Mesodermal cell (in vitro differentiated cells): ENCODE measurements around the gene CEP57L1.
"Not testable (repeated sequence)": the region's sequence is repeated elsewhere in the genome, so short reads cannot be mapped to it uniquely, and the experiment has no call there.

Experiments
- H3K27ac ChIP-seq: 2 replicates; pipeline ENCODE4 v1.7.0; 2013; ENCODE audit warnings: mild to moderate bottlenecking, low read depth, low read length, moderate library complexity; ENCODE audit not compliant: severe bottlenecking
- H3K36me3 ChIP-seq: 2 replicates; pipeline ENCODE4 v1.7.1; 2013; ENCODE audit warnings: mild to moderate bottlenecking, low read length, moderate library complexity; ENCODE audit not compliant: control insufficient read depth, insufficient read depth
- H3K4me1 ChIP-seq: one replicate; pipeline ENCODE4 v1.7.1; 2013; ENCODE audit warnings: mild to moderate bottlenecking, low read length; ENCODE audit not compliant: insufficient read depth, control insufficient read depth, poor library complexity, severe bottlenecking
- H3K4me3 ChIP-seq: 2 replicates; pipeline ENCODE4 v1.7.0; 2013; ENCODE audit warnings: low read length, control low read depth, mild to moderate bottlenecking; ENCODE audit not compliant: insufficient read depth, poor library complexity, severe bottlenecking; ENCODE audit errors: extremely low read depth
- H3K9me3 ChIP-seq: 2 replicates; pipeline ENCODE4 v1.7.1; 2013; ENCODE audit warnings: mild to moderate bottlenecking, low read length, moderate library complexity; ENCODE audit not compliant: control insufficient read depth
- WGBS, 2 experiments: methylation state at CpG; one replicate each; pipeline ENCODE4 v1.1.5; 2013; ENCODE audit warnings: missing lambda C conversion rate in 2 of 2; ENCODE audit not compliant: insufficient coverage in 2 of 2; 5-methylcytosine and 5-hydroxymethylcytosine counted together

Gene CEP57L1

DNA sequence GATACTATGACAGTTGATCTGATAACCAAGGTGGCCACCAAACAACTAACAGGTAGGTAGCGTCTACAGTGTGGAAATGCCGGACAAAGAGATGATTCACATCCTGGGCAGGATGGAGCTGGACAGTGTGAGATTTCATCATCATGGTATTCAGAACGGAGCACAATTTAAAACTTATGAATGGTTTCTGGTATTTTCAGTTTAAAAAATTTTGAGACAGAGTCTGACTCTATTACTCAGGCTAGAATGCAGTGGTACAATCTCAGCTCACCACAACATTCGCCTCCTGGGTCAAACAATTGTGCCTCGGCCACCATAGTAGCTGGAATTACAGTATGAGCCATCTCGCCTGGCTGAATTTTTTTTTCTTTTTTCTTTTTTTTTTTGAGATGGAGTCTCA, 43.8 kb downstream of the CEP57L1 start:
- no peaks in the 10 kb centered on the region for H3K9me3 ChIP-seq
- no peaks in the 10 kb centered on the region for H3K4me1 ChIP-seq
- WGBS, 2 experiments, result 94 to 100% methylated on average over 5 to 6 of the region's 6 CpGs
- H3K27ac ChIP-seq, result no peak overlapping the region
- H3K36me3 ChIP-seq, result no peaks in the 10 kb centered on the region
- H3K4me3 ChIP-seq, result no peak overlapping the region

DNA sequence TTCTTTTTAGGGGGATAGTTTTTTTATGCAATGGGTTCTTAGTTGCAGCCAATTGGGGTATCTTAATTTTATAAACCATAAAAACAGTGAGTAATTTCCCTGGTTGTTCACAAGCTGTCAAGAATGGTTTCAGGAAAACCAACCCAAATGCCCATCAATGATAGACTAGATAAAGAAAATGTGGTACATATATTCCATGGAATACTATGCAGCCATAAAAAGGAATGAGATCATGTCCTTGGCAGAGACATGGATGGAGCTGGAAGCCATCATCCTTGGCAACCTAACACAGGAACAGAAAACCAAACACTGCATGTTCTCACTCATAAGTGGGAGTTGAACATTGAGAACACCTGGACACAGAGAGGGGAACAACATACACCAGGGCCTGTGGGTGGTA, 46.8 kb downstream of the CEP57L1 start:
- not testable (repeated sequence) for H3K9me3 ChIP-seq, H3K4me1 ChIP-seq, H3K36me3 ChIP-seq, H3K27ac ChIP-seq, H3K4me3 ChIP-seq

DNA sequence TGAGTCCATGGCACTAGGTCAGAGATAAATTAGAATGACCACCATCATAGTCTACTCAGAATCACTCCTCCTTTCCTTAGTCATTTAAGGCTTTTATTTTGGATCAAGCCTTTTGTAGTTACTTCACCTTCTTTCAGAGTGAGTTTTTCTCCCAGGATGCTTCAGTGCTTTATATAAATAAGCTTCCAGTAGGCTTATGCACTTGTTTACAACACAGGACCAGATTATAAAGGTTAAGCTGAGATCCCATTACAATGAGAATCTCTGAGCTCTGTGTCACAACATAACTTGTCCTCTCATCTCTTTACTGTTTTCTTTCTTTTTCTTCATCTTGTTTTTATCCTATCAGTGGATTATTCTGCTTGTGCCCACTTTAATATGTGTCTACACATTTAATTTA, 47.9 kb downstream of the CEP57L1 start:
- Histone ChIP-seq H3K27ac (no peak overlapping the region), H3K36me3 (peaks cover 6% of the 10 kb centered on the region), H3K9me3 (no peaks in the 10 kb centered on the region), H3K4me3 (no peak overlapping the region), H3K4me1 (no peaks in the 10 kb centered on the region)

DNA sequence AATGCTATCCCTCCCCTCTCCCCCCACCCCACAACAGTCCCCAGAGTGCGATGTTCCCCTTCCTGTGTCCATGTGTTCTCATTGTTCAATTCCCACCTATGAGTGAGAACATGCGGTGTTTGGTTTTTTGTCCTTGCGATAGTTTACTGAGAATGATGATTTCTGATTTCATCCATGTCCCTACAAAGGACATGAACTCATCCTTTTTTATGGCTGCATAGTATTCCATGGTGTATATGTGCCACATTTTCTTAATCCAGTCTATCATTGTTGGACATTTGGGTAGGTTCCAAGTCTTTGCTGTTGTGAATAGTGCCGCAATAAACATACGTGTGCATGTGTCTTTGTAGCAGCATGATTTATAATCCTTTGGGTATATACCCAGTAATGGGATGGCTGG, 52.9 kb downstream of the CEP57L1 start:
- H3K4me3 ChIP-seq, H3K4me1 ChIP-seq, H3K9me3 ChIP-seq, H3K27ac ChIP-seq: not testable (repeated sequence)
- WGBS, 2 experiments, result no CpG with 5 or more reads among the region's 5 CpGs
- H3K36me3 ChIP-seq, result peaks cover 13% of the 10 kb centered on the region

DNA sequence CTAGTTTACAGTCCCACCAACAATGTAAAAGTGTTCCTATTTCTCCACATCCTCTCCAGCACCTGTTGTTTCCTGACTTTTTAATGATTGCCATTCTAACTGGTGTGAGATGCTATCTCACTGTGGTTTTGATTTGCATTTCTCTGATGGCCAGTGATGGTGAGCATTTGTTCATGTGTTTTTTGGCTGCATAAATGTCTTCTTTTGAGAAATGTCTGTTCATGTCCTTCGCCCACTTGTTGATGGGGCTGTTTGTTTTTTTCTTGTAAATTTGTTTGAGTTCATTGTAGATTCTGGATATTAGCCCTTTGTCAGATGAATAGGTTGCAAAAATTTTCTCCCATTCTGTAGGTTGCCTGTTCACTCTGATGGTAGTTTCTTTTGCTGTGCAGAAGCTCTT, 53.4 kb downstream of the CEP57L1 start:
- H3K4me3 ChIP-seq, H3K4me1 ChIP-seq, H3K9me3 ChIP-seq, H3K27ac ChIP-seq: not testable (repeated sequence)
- peaks cover 13% of the 10 kb centered on the region for H3K36me3 ChIP-seq
- no CpG with 5 or more reads among the region's 1 CpG for WGBS, 2 experiments

DNA sequence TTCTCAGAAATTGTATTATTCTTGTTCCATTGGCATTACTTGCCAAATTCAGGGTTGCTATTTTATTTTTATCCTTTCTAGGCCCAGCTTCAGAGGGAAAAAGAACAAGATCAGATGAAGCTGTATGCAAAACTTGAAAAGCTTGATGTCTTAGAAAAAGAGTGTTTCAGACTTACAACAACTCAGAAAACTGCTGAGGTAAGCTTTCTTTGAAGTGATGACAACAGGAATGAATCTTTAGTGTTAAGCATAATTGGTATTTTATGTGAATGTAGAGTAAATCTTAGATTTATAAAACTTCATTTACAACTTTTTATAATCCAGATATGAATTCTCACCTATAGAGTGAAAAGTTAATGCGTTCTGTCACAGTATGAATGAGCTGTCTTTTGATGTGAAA, 58.4 kb downstream of the CEP57L1 start:
- no CpG with 5 or more reads among the region's 1 CpG for WGBS, 2 experiments

DNA sequence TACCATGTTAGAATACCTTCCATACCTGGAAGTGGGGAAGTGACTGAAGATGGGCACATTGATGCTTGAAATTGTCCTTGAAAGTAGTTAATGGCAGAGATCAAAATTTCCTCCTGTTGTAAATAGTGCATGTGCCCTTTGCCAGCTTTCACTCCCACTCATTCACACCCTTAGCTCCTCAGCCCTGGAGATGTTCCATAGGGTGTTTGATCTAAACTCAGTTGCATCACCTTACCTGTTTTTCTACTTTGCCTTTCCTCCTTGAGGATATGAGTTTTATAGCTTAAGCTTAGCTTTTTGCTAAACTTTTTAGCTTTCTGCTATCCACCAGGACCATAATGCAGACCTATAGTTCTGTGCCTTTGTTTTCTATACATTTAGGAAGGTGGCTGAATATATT, 69.0 kb downstream of the CEP57L1 start:
- H3K27ac ChIP-seq, result no peak overlapping the region
- H3K36me3 ChIP-seq, result peaks cover 7% of the 10 kb centered on the region
- no peaks in the 10 kb centered on the region for H3K4me1 ChIP-seq
- no peaks in the 10 kb centered on the region for H3K9me3 ChIP-seq
- no peak overlapping the region for H3K4me3 ChIP-seq

More for the DNA sequence above, 58.4 kb downstream of the CEP57L1 start:
- Histone ChIP-seq H3K27ac (no peak overlapping the region), H3K4me3 (no peak overlapping the region), H3K36me3 (peaks cover 18% of the 10 kb centered on the region), H3K4me1 (no peaks in the 10 kb centered on the region), H3K9me3 (no peaks in the 10 kb centered on the region)

DNA sequence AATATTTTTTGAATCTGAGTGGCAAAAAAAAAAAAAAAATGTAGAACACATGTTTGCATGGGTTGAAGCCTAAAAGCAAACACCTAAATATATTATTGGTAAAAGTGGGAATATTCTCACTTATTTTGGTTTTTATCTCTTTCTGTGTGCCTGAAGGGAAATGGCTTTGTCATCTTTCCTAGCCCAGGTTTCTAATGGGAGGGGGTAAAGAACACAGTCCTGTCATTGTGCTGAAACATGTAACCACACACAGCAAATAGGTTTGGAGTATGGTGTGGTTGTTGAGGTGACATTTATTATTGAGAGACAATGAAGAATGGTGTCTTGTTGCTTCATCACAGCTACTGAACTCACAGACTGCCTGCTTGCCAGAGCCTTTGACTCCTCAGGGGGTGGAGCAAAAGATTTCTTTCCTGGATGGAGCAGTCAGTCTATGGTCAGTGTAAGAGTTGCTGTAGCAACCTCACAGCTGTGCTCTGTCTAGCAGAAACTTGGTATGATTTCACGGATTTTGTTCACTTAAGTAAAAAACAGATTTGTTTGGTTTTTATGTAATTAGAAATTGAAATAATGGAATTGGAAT, 70.2 kb downstream of the CEP57L1 start:
- 75 to 78% methylated on average over 1 of the region's 1 CpG for WGBS, 2 experiments
- H3K27ac ChIP-seq, result no peak overlapping the region
- H3K4me1 ChIP-seq, result no peaks in the 10 kb centered on the region
- peaks cover 7% of the 10 kb centered on the region for H3K36me3 ChIP-seq
- H3K9me3 ChIP-seq, result no peaks in the 10 kb centered on the region
- no peak overlapping the region for H3K4me3 ChIP-seq

DNA sequence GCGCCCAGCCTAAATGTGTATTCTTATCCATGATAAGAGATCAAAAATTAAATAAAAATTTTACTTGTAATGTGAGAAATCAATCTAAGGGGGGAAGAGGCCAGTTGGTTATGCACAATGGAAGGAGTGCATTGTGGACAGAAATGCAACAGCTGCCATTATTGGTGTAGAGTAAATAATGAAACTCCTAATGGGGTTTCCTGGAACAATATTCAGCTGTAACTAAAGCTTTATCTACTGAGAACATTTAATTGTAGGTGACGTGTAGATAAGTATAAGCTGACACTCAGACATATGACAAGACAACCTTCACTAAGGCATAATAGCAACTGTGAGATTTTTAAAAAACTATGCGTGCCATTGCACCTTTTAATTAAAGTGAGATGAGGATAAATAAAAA, 71.4 kb downstream of the CEP57L1 start:
- WGBS, 2 experiments, result no CpG with 5 or more reads among the region's 3 CpGs

DNA sequence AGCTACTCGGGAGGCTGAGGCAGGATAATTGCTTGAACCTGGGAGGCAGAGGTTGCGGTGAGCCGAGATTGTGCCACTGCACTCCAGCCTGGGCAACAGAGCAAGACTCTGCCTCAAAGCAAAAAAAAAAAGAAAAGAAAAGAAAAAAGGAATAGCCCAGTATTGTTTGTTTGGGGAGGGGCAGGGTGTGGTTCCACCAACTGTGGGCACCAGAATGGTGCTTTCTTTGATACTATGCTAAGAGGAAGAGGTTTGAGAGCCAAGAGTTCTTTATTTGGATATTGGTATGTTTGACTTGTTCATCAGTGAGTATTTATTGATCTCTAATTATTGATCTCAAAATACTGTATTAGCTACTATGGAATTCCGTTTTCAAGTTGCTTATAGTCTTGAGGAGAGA, 72.3 kb downstream of the CEP57L1 start:
- Histone ChIP-seq H3K4me1 (no peaks in the 10 kb centered on the region), H3K4me3 (no peak overlapping the region), H3K36me3 (no peaks in the 10 kb centered on the region), H3K27ac (no peak overlapping the region), H3K9me3 (no peaks in the 10 kb centered on the region)
- WGBS, 2 experiments, result 92 to 95% methylated on average over 3 of the region's 4 CpGs

More for the DNA sequence above, 71.4 kb downstream of the CEP57L1 start:
- Histone ChIP-seq H3K4me3 (no peak overlapping the region), H3K36me3 (no peaks in the 10 kb centered on the region), H3K27ac (no peak overlapping the region), H3K9me3 (no peaks in the 10 kb centered on the region), H3K4me1 (no peaks in the 10 kb centered on the region)

DNA sequence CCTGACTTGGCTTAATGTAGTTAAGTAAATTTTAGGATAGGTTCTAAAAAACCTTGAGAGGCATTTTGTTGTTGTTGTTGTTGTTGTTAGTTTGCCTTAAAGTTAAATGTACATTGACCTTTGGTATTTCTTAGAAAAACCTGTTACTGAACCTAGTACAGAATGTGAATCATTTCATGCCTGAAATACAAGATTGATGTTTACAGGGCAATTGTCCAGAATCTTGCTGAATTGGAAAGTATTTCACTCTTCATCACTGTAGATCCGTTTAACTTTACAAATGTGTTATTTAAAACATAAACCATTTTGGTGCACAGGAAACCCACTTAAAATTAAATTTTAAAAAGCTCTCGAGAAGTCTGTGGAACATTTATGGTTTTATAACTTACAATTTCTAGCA, 75.0 kb downstream of the CEP57L1 start:
- no peaks in the 10 kb centered on the region for H3K36me3 ChIP-seq
- H3K9me3 ChIP-seq, result no peaks in the 10 kb centered on the region
- H3K4me1 ChIP-seq, result no peaks in the 10 kb centered on the region
- H3K27ac ChIP-seq, result no peak overlapping the region
- H3K4me3 ChIP-seq, result no peak overlapping the region
- no CpG with 5 or more reads among the region's 2 CpGs for WGBS, 2 experiments
